ENCODE measurements around the gene IDH2.

GRCh38 chr15:90145761-90146160 lies 43.5 kb upstream of the IDH2 start:
- TF ChIP-seq CTCF (IDR thresholded peaks at IDR 0.05) (no peak), POLR2A (IDR thresholded peaks at IDR 0.05) (no peak)

All from esophagus squamous epithelium (tissue), 4 donors.